HG03520 (cell line): ENCODE results near the gene NBEA.

ENCODE experiments used
- ATAC-seq: cut with Tn5 transposase; IDR thresholded peaks from one replicate; pipeline ENCODE4 v1.9.1; 2021; ENCODE audit warnings: mild to moderate bottlenecking, moderate library complexity; ENCODE audit not compliant: unreplicated experiment

NBEA gene

DNA sequence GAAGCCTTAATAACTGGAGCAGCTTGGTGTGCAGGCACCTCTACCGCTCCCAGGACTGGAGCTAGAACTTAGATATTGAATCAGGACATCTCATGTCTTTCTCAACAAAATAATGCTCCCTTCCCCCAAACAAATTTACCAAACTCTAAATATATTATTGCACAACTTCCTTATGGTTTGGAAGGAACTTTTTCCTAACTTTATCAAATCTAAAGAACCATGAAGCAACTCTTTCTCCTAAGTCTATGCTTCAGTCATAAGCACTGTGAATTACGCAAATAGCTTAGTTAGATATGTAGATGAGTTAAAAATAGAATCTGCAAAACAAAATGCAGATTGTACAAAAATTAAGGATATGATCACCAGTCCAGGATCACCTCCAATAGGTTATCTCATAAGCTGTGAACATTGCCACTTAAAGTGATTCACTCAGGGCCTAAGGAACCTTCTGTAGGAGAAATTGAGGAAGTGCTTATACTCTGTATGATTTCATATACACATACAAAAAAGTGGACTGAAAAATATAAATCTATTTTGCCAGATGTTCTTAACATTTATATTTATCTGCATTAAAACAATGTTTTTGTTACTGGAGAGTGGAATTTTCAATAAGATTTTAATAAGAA lies 554.8 kb downstream of the NBEA start:
- no peak for ATAC-seq

DNA sequence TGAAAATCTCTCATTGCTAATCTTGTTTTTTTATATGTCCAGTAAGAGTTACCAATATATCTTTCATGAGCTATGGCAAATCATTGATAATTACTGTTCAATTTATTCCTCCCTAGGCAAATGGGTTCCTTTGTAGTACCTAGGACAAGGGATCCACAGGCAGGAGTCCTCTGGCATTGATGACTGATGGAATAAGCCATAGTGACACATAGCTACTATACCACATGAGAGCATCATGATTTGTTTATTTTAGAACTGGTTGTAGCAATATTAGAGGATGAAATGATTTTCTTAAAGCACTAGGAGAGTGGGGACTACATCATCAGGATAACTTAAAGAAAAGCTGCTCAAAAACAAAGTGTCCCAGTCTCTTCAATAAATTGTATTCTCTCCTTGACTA lies 556.2 kb downstream of the NBEA start:
- ATAC-seq = no peak

DNA sequence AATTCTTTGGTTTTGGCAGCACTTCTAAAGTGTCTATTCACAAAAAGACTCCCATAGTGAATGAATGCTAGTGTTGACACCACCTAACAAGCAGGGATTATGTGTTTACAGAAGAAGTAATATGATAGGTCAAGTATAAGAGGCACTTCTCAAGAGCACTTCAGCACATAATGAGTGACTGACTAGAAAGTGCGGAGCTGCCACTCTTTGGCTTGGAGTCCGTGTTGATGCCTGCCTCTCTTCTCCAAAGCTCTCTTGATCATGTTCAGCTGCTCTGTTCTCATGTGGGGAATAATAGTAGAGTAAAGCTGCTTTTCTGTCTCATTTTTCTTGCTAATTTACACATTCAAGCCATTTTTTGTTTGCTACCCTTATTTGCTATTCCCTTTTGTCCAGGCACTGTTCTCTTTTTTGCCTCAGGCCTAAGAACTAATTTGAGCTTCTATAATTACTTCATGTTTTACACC lies 557.2 kb downstream of the NBEA start:
- no peak for ATAC-seq

DNA sequence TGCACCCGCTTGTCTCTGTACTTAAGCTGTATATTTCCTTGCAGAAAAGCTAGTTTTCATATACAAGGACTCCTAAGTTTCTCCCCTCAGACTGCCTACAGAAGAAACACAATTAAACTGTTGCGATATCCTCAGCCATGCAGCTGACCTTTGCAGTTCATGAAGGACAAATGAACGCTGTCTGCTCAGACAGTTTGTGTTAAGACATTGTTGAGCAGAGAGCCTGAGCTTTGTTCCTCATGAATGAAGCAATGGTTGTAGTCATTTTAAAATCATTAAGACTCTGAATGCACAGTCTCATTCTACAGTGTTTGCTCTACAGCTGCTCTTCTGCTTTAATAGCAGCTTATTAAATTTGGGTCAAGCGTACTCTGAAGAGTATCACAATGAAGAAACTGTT lies 557.6 kb downstream of the NBEA start:
- no peak for ATAC-seq

- no peak for ATAC-seq
Measured at GRCh38 chr13:35500144-35500543, 558.1 kb downstream of the NBEA start.

- no peak for ATAC-seq
Measured at GRCh38 chr13:35501661-35502235, 559.7 kb downstream of the NBEA start.

DNA sequence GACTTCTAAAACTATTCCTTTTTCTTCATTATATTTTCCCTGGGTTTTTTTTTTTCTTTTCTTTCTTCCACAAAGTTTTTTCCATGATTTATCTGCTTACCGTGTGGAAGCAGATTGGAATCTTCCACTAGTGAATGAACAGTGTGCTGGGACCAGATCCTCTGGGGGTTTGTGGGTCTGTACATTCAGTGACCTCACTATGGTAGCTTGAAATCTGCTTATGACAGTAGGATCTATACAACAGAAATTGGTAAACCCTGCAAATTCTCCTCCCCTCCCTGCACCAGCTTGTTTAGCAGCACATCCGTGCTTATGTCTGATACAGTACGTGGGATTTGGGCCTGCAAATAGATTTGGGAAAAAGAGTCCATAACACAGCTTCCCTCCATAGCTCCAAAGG lies 560.4 kb downstream of the NBEA start:
- no peak for ATAC-seq

DNA sequence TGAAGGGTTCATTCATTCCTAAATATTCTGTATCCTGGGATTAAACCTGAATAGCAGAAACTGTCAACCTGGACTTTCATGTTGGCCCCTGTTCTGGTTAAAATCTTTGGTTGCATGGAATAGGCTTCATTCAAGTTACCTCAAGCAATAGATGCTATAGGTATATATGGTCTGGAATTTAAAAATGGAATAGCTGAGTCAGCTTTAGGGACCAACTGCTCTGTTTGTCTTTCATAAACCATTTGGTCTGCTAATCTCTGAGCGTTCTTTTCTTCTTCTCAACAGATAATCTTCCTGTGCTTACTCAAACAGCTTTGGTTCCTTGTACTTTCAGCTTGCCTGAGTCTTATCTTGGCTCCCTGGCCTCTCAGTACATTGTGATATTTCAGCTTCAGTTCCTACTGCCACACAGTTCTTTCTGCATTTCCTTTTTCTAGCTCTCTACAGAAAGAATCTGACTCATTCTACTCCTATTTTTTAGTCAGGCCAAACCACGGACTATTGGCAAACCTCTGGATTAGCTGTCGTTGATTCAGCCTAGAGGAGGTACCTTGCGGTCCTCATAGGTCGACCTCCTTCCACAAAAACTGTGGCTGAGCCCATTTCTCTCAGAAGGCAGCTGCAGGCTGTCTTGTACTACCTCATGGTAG lies 570.3 kb downstream of the NBEA start:
- no peak for ATAC-seq

DNA sequence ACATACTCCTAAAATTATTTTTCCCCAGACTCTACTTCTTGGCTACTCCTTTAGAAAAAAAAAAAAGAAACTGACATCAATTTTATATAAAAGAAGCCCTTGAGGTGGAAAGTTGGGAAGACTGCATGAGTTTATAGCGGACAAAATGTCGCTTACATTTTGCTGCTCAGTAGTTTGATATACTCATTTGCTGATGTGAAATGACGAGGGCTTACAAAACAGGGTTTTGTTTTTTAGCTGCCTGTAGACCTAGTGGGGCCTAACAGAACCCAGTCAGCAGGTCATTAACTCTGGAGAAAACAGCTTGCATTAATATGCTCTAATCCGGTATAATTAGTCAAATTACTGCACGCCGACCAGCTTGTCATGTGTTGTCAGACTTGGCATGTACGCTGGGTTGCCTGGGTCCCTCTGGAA lies 572.0 kb downstream of the NBEA start:
- ATAC-seq = no peak

- no peak for ATAC-seq
Measured at GRCh38 chr13:35514801-35515502, 572.9 kb downstream of the NBEA start.

DNA sequence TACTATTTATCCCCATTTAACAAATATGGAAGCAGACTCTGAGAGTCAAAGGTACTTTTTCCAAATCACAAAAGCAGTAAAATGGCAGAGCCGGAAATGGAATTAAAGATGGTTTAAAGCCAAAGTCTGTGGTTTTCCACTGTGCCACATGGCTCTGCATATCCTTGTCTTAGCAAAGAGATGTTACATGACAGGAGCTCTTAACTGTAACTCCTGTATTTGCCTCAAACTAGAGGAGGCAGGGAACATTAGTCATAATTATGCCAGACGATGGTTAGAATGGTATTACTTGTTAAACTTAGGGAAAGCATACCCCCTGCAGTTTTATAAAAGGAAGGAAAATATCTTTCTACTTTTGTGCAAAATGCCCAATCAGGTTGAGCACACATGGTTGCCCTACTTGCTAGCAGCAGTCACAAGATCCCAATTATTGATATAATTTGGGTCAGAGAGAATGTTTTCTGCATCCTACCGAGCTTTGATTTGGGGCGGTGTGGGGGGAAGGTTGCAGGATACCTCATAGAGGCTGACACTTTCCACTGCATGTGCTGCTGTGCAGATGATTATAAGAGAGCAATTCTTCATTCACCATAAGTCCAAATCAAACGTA lies 576.4 kb downstream of the NBEA start:
- no peak for ATAC-seq

DNA sequence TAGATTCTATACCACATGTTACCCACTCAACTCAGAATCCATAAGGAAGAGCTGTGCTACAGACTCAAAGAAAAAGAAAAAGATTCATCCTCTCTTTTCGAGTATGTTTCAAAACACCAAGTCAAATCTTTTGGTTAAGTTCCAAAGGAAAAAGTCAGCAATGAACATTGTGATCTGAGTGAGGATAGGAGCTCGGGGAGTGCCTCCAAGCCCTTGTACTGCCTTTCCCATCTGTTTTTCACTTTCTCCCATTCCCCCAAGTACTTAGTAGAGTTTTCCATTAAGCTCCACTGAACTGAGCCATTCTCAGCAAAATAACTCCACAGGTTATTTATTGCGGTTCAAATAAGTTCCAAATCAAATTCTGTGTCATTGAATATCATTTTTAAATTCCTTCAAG lies 582.1 kb downstream of the NBEA start:
- ATAC-seq = no peak

- ATAC-seq = no peak
Measured at GRCh38 chr13:35526577-35526976, 584.5 kb downstream of the NBEA start.

DNA sequence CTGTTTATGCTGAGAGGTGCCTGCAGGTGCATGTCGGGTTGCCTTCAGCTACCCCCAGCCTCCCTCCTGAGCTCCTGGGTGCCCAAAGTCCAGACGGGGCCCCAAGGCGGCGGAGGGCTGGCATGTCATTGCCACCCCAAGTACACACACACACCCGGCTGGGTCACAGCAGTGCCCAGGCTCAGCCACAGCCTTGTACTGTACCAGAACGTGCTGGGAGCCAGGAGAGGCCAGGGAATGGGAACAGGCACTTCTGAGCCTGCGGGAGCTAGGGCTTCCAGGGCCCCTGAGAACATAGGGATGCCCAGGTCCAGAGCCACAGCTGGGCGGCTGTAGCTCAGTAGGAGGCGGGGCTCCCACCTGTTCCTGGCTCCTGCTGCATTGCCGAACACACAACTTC lies 585.4 kb downstream of the NBEA start:
- ATAC-seq = no peak

GRCh38 chr13:35530147-35530546 lies 588.1 kb downstream of the NBEA start:
- ATAC-seq = no peak

GRCh38 chr13:35530581-35530980 lies 588.5 kb downstream of the NBEA start:
- no peak for ATAC-seq

DNA sequence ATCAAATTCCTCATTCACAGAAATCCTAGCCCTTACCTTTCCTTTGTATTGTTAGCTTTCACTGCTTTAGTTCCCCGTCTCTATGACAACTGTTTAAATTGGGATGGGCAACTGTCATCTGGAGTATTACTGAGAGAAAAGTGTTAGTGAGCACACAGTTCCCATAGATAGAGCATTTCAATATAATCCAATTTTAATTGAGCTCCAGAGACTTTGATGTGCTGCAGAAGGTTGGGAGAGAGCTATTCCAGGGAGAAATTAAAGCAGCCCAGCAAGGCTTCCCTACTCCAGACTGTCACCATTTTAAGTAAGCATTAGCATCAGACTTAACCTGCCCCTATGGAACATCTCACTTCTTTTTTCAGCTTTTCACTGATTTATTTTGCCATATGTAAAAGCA lies 589.5 kb downstream of the NBEA start:
- no peak for ATAC-seq

- ATAC-seq = no peak
Measured at GRCh38 chr13:35534343-35534742, 592.3 kb downstream of the NBEA start.

- ATAC-seq = no peak
Measured at GRCh38 chr13:35548790-35549189, 606.7 kb downstream of the NBEA start.

DNA sequence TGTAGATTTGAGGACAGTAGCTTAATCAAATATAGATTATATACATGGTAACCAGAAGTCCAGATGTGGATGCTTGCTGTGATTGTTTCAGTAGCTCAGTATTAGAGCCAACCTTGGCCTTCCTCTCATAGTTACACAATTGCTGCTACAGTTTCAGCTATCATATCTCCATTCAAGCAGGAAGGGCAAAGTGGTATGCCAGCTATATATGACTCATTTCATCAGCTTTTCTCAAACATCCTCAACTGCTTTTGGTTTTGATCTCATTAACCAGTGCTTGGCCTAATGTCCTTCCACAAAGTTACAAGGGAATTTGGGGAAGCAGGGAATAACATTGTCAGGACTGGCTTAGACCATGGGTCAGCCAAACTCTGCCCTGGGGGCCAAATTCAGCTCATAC lies 607.4 kb downstream of the NBEA start:
- ATAC-seq = peak; percentile 50

DNA sequence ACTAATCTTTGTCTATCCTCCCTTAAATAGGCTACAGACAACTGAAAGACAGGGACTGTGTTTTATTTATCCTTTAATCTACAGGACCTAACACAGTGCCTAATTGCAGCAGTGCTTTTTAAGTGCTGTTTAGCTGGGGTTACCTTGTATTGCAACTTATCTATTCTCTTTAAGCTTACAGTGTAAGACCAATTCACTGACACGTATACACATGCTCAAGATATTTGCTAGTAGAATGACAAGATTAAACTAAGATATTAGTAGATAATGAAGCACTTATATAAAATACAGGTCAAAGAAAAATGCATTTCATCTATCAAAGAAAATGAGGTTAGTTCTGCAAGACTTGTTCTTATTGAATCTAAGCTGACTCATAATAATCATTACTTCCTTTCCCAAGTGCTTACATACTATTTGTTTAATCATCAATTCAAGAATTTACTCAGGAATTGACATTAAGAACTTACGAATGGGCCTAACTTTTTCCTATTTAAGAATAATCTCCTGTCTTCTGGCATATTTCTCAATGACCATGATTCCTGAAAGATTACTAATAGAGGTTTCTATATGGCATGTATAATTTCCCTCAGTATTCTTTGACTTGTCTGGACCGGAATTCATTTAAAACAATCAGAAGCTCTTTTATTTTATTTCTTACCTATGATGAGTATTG lies 610.2 kb downstream of the NBEA start:
- no peak for ATAC-seq
